Lung (tissue), 12 donors: ENCODE measurements around the gene SLC9A5. TPM values are rescaled to one million over a fixed set of nuclear protein-coding genes. Genes with fewer than 3 reads are reported as not detected.

Experiments
- ATAC-seq: fragments of 200-7000 bp; cut with Tn5 transposase; one replicate; pipeline ENCODE4 v1.9.1; 2020; ENCODE audit warnings: moderate number of reproducible peaks; ENCODE audit not compliant: insufficient read depth, low FRiP score
- DNase-seq, 3 donors: peaks; one replicate each; pipeline ENCODE4 v3.0.0-alpha.2; 2013 to 2017
- H3K27ac ChIP-seq, 2 donors: one replicate each; pipeline ENCODE4 v1.5.1; 2013; ENCODE audit warnings: mild to moderate bottlenecking in 2 of 2, moderate library complexity in 2 of 2, control low read depth in 1 of 2, inconsistent platforms in 1 of 2, low read depth in 1 of 2, low read length in 1 of 2
- H3K27me3 ChIP-seq, 3 donors: one replicate each; pipeline ENCODE4 v1.5.1; 2013; ENCODE audit warnings: low read length in 2 of 3; ENCODE audit not compliant: control insufficient read depth in 3 of 3, insufficient read depth in 3 of 3
- H3K36me3 ChIP-seq, 4 donors: one replicate each; pipeline ENCODE4 v1.5.1; 2013; ENCODE audit warnings: low read length in 4 of 4, mild to moderate bottlenecking in 1 of 4, moderate library complexity in 1 of 4; ENCODE audit not compliant: control insufficient read depth in 4 of 4, insufficient read depth in 4 of 4
- H3K4me1 ChIP-seq, 5 donors: one replicate each; pipeline ENCODE4 v1.5.1; 2013; ENCODE audit warnings: low read length in 5 of 5, mild to moderate bottlenecking in 2 of 5, moderate library complexity in 1 of 5; ENCODE audit not compliant: control insufficient read depth in 5 of 5, insufficient read depth in 5 of 5
- H3K4me3 ChIP-seq: one replicate; pipeline ENCODE4 v1.5.1; 2013; ENCODE audit warnings: mild to moderate bottlenecking, control low read depth, moderate library complexity
- H3K9ac ChIP-seq, 2 donors: one replicate each; pipeline ENCODE4 v1.5.1; 2013; ENCODE audit warnings: low read length in 2 of 2, control low read depth in 1 of 2; ENCODE audit not compliant: insufficient read depth in 1 of 2
- H3K9me3 ChIP-seq, 4 donors: one replicate each; pipeline ENCODE4 v1.5.1; 2013; ENCODE audit warnings: low read length in 3 of 4, mild to moderate bottlenecking in 1 of 4, moderate library complexity in 1 of 4; ENCODE audit not compliant: control insufficient read depth in 4 of 4, insufficient read depth in 3 of 4
- WGBS, 2 donors: extraction: QIAGEN DNeasy Blood & Tissue Kit; methylation state at CpG; one replicate each; pipeline ENCODE4 v1.1.7; 2013; 5-methylcytosine and 5-hydroxymethylcytosine counted together
- polyA plus RNA-seq, 2 donors: library from polyadenylated mRNA; stranded (reverse); fragments of 200-250 nt; gene quantifications; one replicate each; pipeline ENCODE4 v1.2.1, GENCODE V29; 2013
- total RNA-seq, 2 donors: library from RNA; depleted of rRNA in 1 of 2; stranded (reverse); fragments of >200 nt in 1 of 2; gene quantifications; one replicate each; pipeline ENCODE4 v1.2.1, GENCODE V29; 2014 to 2021
- TF ChIP-seq, protein P1 (sequence below): IDR thresholded peaks from 2 replicates; pipeline ENCODE4 v1.5.1; 2012; ENCODE audit warnings: mild to moderate bottlenecking; ENCODE audit errors: control extremely low read depth, extremely low read depth
- donor health status: control.
- donor health status: control.
- donor health status: Bipolar disorder and iron deficiency.
- donor health status: healthy.
- donor health status: DM: yes; HTN: yes; CAD: no.

The SLC9A5 gene
- total and polyA plus RNA-seq, 4 donors = 1.2 to 5.9 (median 3.3) TPM

DNA sequence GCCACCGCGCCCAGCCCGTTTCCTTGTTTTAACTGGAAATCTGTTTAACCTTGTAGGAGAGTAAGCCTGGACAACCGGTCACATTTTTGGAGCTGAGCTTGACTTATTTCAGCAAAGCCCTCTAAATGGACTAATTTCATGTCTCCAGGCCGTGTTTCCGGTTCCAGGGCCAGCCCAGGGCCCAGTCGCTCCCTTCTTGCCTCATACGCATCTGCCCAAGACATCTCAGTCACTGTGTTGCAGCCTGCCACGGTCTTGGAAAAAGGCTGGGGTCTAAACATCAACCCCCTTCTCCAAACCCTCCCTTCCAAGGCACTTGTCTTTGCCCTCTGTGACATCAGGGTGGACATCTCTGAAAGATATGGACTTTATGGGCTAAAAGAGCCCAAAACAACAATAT is 49.5 kb downstream of the SLC9A5 start:
- no peak overlapping the region for H3K9ac ChIP-seq
- no peaks in the 10 kb centered on the region for H3K27me3 ChIP-seq
- TF ChIP-seq, protein P1, sequence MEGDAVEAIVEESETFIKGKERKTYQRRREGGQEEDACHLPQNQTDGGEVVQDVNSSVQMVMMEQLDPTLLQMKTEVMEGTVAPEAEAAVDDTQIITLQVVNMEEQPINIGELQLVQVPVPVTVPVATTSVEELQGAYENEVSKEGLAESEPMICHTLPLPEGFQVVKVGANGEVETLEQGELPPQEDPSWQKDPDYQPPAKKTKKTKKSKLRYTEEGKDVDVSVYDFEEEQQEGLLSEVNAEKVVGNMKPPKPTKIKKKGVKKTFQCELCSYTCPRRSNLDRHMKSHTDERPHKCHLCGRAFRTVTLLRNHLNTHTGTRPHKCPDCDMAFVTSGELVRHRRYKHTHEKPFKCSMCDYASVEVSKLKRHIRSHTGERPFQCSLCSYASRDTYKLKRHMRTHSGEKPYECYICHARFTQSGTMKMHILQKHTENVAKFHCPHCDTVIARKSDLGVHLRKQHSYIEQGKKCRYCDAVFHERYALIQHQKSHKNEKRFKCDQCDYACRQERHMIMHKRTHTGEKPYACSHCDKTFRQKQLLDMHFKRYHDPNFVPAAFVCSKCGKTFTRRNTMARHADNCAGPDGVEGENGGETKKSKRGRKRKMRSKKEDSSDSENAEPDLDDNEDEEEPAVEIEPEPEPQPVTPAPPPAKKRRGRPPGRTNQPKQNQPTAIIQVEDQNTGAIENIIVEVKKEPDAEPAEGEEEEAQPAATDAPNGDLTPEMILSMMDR = no peak
- no peak overlapping the region for H3K27ac ChIP-seq
- H3K36me3 ChIP-seq = no peaks in the 10 kb centered on the region
- DNase-seq (no peak), ATAC-seq (no peak)
- peaks cover 0 to 13% (median 3%) of the 10 kb centered on the region in 5 donors for H3K4me1 ChIP-seq
- no peaks in the 10 kb centered on the region for H3K9me3 ChIP-seq
- 96 to 98% methylated on average over 9 of the region's 9 CpGs for WGBS, 2 donors
- H3K4me3 ChIP-seq = no peak overlapping the region

DNA sequence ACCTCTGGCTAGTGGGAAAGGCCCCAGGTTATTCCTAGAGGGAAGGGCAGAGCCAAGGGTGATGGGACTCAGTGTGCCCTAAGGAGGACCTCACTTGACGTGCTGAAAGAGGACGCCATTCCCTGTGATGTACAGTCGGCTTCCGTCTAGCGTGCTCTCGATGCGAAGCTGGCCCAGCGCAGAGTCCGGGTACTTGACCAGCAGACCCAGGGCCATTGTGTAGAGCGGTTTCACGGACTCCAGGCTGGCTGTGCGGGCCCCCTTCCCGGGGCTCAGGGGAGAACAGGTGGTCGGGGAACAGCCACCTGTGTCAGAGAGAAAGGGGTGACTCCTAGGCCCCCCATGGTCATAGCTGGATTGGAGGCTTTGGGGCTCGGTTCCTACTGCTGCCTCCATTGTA is 50.5 kb downstream of the SLC9A5 start:
- no peaks in the 10 kb centered on the region for H3K27me3 ChIP-seq
- H3K36me3 ChIP-seq = no peaks in the 10 kb centered on the region
- H3K27ac ChIP-seq = no peak overlapping the region
- H3K9ac ChIP-seq = no peak overlapping the region
- TF ChIP-seq, protein P1 = no peak
- H3K4me1 ChIP-seq = peaks cover 0 to 13% (median 3%) of the 10 kb centered on the region in 5 donors
- ATAC-seq (no peak), DNase-seq (no peak)
- 95 to 98% methylated on average over 15 of the region's 15 CpGs for WGBS, 2 donors
- H3K4me3 ChIP-seq = no peak overlapping the region
- H3K9me3 ChIP-seq = no peaks in the 10 kb centered on the region

DNA sequence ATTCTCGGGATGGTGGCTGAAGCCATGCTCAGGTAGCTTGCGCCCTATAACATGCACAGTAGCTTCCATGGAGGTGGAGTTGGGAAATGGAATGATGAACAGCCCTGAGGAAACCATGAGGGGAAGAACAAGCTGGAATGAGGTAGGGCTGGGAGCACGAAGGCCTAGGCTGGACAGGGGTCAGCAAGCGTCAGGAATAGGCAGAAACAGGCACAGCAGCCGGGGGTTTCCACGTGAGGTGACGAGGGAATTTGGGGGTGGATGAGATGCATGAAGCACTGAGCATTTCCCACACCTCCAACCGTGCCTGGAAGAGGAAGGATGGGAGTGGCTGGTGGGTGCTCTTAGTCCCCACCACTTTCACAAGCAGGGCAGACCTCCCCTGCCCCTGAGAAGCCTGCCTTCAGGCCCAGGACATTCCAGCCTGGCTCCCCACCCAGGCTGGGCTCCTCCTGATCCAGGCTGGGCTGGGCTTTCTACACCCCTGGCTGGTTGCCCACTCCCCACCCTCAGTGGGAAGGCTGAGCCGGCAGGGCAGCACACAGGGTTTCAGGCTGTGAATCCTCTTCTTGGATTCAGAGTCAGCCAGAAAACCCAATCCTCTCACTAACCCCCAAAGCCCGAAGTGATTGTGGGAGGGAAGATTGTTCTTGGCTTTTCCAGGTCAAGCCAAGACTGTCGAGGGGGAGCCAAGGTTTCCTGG is 52.5 kb downstream of the SLC9A5 start:
- DNase-seq = peak; percentile 59 to 67 (median 60)
- peaks cover 0 to 8% (median 0%) of the 10 kb centered on the region in 5 donors for H3K4me1 ChIP-seq
- TF ChIP-seq, protein P1 = no peak
- ATAC-seq = no peak
- H3K36me3 ChIP-seq = no peaks in the 10 kb centered on the region
- 71 to 75% methylated on average over 11 of the region's 11 CpGs for WGBS, 2 donors
- H3K27ac ChIP-seq = peak overlapping the region in 1 of 2 donors; percentile 6
- H3K27me3 ChIP-seq = no peaks in the 10 kb centered on the region
- H3K9ac ChIP-seq = no peak overlapping the region
- H3K9me3 ChIP-seq = no peaks in the 10 kb centered on the region
- no peak overlapping the region for H3K4me3 ChIP-seq

DNA sequence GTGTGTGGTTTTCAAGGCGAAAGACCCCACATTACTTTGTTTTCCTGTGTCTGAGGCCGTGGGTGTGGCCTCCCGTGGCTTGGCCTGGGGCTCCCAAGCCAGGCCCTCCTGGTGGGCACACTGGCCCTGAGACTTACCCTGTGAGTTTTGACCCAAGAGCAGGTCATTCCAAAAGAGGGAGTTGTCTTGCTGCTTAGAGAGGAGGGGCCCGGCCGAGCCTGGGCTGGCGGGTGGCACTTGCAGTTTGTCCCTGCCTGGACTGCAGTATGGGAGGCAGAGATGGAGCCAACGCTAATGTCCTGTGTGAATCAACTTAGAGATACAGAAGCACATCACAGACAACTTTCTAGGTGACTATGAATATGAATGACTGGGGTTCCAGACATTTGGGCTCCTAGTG is 53.3 kb downstream of the SLC9A5 start:
- no peak for ATAC-seq

More for the DNA sequence above, 53.3 kb downstream of the SLC9A5 start:
- H3K27me3 ChIP-seq = no peaks in the 10 kb centered on the region
- H3K9me3 ChIP-seq = no peaks in the 10 kb centered on the region
- 75 to 81% methylated on average over 7 of the region's 7 CpGs for WGBS, 2 donors
- H3K27ac ChIP-seq = no peak overlapping the region
- TF ChIP-seq, protein P1 = no peak
- DNase-seq = no peak
- peaks cover 0 to 8% (median 0%) of the 10 kb centered on the region in 5 donors for H3K4me1 ChIP-seq
- H3K4me3 ChIP-seq = no peak overlapping the region
- no peaks in the 10 kb centered on the region for H3K36me3 ChIP-seq
- no peak overlapping the region for H3K9ac ChIP-seq
